Osteoblast (primary cell): ENCODE data around the gene AK9. TPM values are rescaled to one million over a fixed set of nuclear protein-coding genes. Genes with fewer than 3 reads are reported as not detected.
"Not testable (repeated sequence)": the region's sequence is repeated elsewhere in the genome, so short reads cannot be mapped to it uniquely, and the experiment has no call there.

Experiments
- DNase-seq: peaks from one replicate; pipeline ENCODE4 v3.0.0; 2011; ENCODE audit warnings: low spot score, mixed read lengths; ENCODE audit not compliant: insufficient read length; ENCODE audit errors: missing footprints
- H2AFZ ChIP-seq: 2 replicates; pipeline ENCODE4 v1.6.0; 2011; ENCODE audit warnings: mild to moderate bottlenecking, low read length
- H3K27ac ChIP-seq: 2 replicates; pipeline ENCODE4 v1.5.1; 2011; ENCODE audit warnings: mild to moderate bottlenecking, low read depth, low read length, moderate library complexity
- H3K27me3 ChIP-seq: 2 replicates; pipeline ENCODE4 v1.6.0; 2012; ENCODE audit warnings: mild to moderate bottlenecking, control low read depth, inconsistent platforms, low read length, moderate library complexity; ENCODE audit not compliant: insufficient read depth
- H3K36me3 ChIP-seq: 2 replicates; pipeline ENCODE4 v1.5.1; 2011; ENCODE audit warnings: mild to moderate bottlenecking, low read length, control low read depth, moderate library complexity; ENCODE audit not compliant: insufficient read depth
- H3K4me1 ChIP-seq: 2 replicates; pipeline ENCODE4 v1.5.1; 2011; ENCODE audit warnings: mild to moderate bottlenecking, low read length, control low read depth, moderate library complexity; ENCODE audit not compliant: insufficient read depth
- H3K4me2 ChIP-seq: 2 replicates; pipeline ENCODE4 v1.6.0; 2011; ENCODE audit warnings: mild to moderate bottlenecking, low read length; ENCODE audit not compliant: insufficient read depth
- H3K4me3 ChIP-seq: fragments of 200-600 bp; sonication (generic); 3 replicates; pipeline ENCODE4 v1.5.1; 2012; ENCODE audit warnings: mild to moderate bottlenecking, low read length, inconsistent platforms; ENCODE audit not compliant: insufficient read depth
- H3K79me2 ChIP-seq: 2 replicates; pipeline ENCODE4 v1.6.0; 2012; ENCODE audit warnings: mild to moderate bottlenecking, low read length, control low read depth, inconsistent platforms; ENCODE audit not compliant: insufficient read depth
- H3K9me3 ChIP-seq: 2 replicates; pipeline ENCODE4 v1.5.1; 2011; ENCODE audit warnings: low read depth, low read length, control low read depth
- H4K20me1 ChIP-seq: 2 replicates; pipeline ENCODE4 v1.6.0; 2012; ENCODE audit warnings: mild to moderate bottlenecking, low read length, control low read depth; ENCODE audit not compliant: insufficient read depth
- CTCF ChIP-seq: IDR thresholded peaks from 2 replicates; pipeline ENCODE4 v1.5.1; 2011; ENCODE audit warnings: mild to moderate bottlenecking, low read depth, low read length, moderate library complexity; ENCODE audit errors: extremely low read depth
- total RNA-seq: library from RNA; depleted of rRNA; stranded (reverse); fragments of >200 nt; gene quantifications from 2 replicates; pipeline ENCODE4 v1.2.3, GENCODE V29; 2012

AK9 gene
- total RNA-seq, 1 donor: 5.8 TPM

GRCh38 chr6:109466212-109466923, 224.6 kb downstream of the AK9 start:
- Histone ChIP-seq H3K36me3 (peaks cover 45% of the 10 kb centered on the region), H4K20me1 (peaks cover 3% of the 10 kb centered on the region), H3K79me2 (no peaks in the 10 kb centered on the region), H3K27me3 (no peaks in the 10 kb centered on the region), H3K4me2 (no peak overlapping the region), H3K4me1 (no peaks in the 10 kb centered on the region), H3K9me3 (no peaks in the 10 kb centered on the region), H2AFZ (no peak overlapping the region), H3K4me3 (no peak overlapping the region), H3K27ac (no peak overlapping the region)
- no peak for DNase-seq
- TF ChIP-seq CTCF: no peak

GRCh38 chr6:109465772-109466171, 225.2 kb downstream of the AK9 start:
- Histone ChIP-seq H3K27me3 (no peaks in the 10 kb centered on the region), H2AFZ (no peak overlapping the region), H3K79me2 (no peaks in the 10 kb centered on the region), H3K4me2 (no peak overlapping the region), H3K27ac (no peak overlapping the region), H3K4me1 (no peaks in the 10 kb centered on the region), H3K9me3 (no peaks in the 10 kb centered on the region), H4K20me1 (peaks cover 3% of the 10 kb centered on the region), H3K4me3 (no peak overlapping the region), H3K36me3 (peaks cover 39% of the 10 kb centered on the region)
- no peak for TF ChIP-seq CTCF
- no peak for DNase-seq

GRCh38 chr6:109461733-109462526, 229.1 kb downstream of the AK9 start:
- no peak for TF ChIP-seq CTCF
- no peak overlapping the region for H3K4me3 ChIP-seq
- H3K4me2 ChIP-seq: no peak overlapping the region
- no peak overlapping the region for H2AFZ ChIP-seq
- no peaks in the 10 kb centered on the region for H3K27me3 ChIP-seq
- no peak for DNase-seq
- H3K27ac ChIP-seq: no peak overlapping the region
- H3K9me3 ChIP-seq: no peaks in the 10 kb centered on the region
- H3K36me3 ChIP-seq: peaks cover 24% of the 10 kb centered on the region
- H3K79me2 ChIP-seq: no peaks in the 10 kb centered on the region
- H4K20me1 ChIP-seq: peaks cover 3% of the 10 kb centered on the region
- no peaks in the 10 kb centered on the region for H3K4me1 ChIP-seq

GRCh38 chr6:109461205-109461604, 229.8 kb downstream of the AK9 start:
- not testable (repeated sequence) for H2AFZ ChIP-seq, H4K20me1 ChIP-seq, H3K27me3 ChIP-seq, H3K4me1 ChIP-seq, H3K79me2 ChIP-seq, H3K4me2 ChIP-seq, DNase-seq, H3K27ac ChIP-seq, H3K4me3 ChIP-seq, H3K9me3 ChIP-seq
- peaks cover 19% of the 10 kb centered on the region for H3K36me3 ChIP-seq
